T-helper 2 cell (primary cell): ENCODE results near the gene AOX1.
"Not testable (repeated sequence)": the region's sequence is repeated elsewhere in the genome, so short reads cannot be mapped to it uniquely, and the experiment has no call there.

Source experiments
- DNase-seq, 5 experiments: peaks; one replicate each; pipeline versions ENCODE4 v3.0.0 to v3.0.0-alpha.2; 2012 to 2022

The AOX1 gene

GRCh38 chr2:200631287-200631686 lies 45.5 kb downstream of the AOX1 start:
- DNase-seq, result no peak

GRCh38 chr2:200634231-200634964 lies 48.6 kb downstream of the AOX1 start:
- no peak for DNase-seq

GRCh38 chr2:200635251-200635650 lies 49.4 kb downstream of the AOX1 start:
- no peak for DNase-seq

- DNase-seq, result no peak
These were observed 52.1 kb downstream of the AOX1 start for GRCh38 chr2:200637901-200638300.

- no peak for DNase-seq
These were observed 54.4 kb downstream of the AOX1 start for GRCh38 chr2:200640176-200640575.

- DNase-seq, result no peak
These were observed 55.1 kb downstream of the AOX1 start for GRCh38 chr2:200640901-200641300.

GRCh38 chr2:200648518-200649281 lies 62.9 kb downstream of the AOX1 start:
- not testable (repeated sequence) for DNase-seq

GRCh38 chr2:200649724-200650123 lies 63.9 kb downstream of the AOX1 start:
- DNase-seq, result no peak

GRCh38 chr2:200650195-200650594 lies 64.4 kb downstream of the AOX1 start:
- no peak for DNase-seq

- DNase-seq, result no peak
These were observed 66.3 kb downstream of the AOX1 start for GRCh38 chr2:200652158-200652557.

- no peak for DNase-seq
These were observed 67.2 kb downstream of the AOX1 start for GRCh38 chr2:200653021-200653420.

- no peak for DNase-seq
These were observed 69.0 kb downstream of the AOX1 start for GRCh38 chr2:200654823-200655222.

GRCh38 chr2:200655918-200656580 lies 70.2 kb downstream of the AOX1 start:
- DNase-seq, result no peak

- no peak for DNase-seq
These were observed 72.6 kb downstream of the AOX1 start for GRCh38 chr2:200658278-200658864.

GRCh38 chr2:200659410-200659809 lies 73.6 kb downstream of the AOX1 start:
- DNase-seq, result no peak

- DNase-seq, result no peak
These were observed 75.7 kb downstream of the AOX1 start for GRCh38 chr2:200661477-200661876.

- no peak for DNase-seq
These were observed 76.9 kb downstream of the AOX1 start for GRCh38 chr2:200662727-200663126.

- no peak for DNase-seq
These were observed 79.1 kb downstream of the AOX1 start for GRCh38 chr2:200664770-200665494.

GRCh38 chr2:200665626-200666453 lies 80.0 kb downstream of the AOX1 start:
- DNase-seq, result no peak

- DNase-seq, result no peak
These were observed 81.6 kb downstream of the AOX1 start for GRCh38 chr2:200667413-200667812.

GRCh38 chr2:200668478-200668877 lies 82.7 kb downstream of the AOX1 start:
- no peak for DNase-seq

GRCh38 chr2:200669308-200669707 lies 83.5 kb downstream of the AOX1 start:
- no peak for DNase-seq
